Uterus (tissue), 2 donors: ENCODE data around the gene PRSS21.

ENCODE experiments used
- CTCF ChIP-seq, 4 experiments: fragments of 200-600 bp in 2 of 4; fragments of 450-650 bp in 2 of 4; sonication (generic) in 2 of 4; IDR thresholded peaks; one replicate each; pipeline ENCODE4 v1.5.1; 2016 to 2019; ENCODE audit warnings: antibody characterized with exemption in 4 of 4, mild to moderate bottlenecking in 2 of 4, moderate library complexity in 1 of 4
- POLR2A ChIP-seq, 2 donors: fragments of 450-650 bp; IDR thresholded peaks; one replicate each; pipeline ENCODE4 v1.6.1; 2016; ENCODE audit warnings: antibody characterized with exemption in 2 of 2, mild to moderate bottlenecking in 1 of 2, moderate library complexity in 1 of 2

GRCh38 chr16:2845116-2845515 lies 28.1 kb downstream of the PRSS21 start:
- TF ChIP-seq POLR2A (IDR thresholded peaks at IDR 0.05) (no peak), CTCF (IDR thresholded peaks at IDR 0.05) (no peak)
